Activated T-helper 1 cell treated with anti-CD3 and anti-CD28 coated beads, Interleukin-2, amount 50 U/mL, for 16 hours (primary cell): Measurements from ENCODE around the gene WNK1.
A peak's percentile ranks its signal among the peaks of the same experiment; 100 is the strongest.

Experiments
- DNase-seq, 2 donors: peaks; one replicate each; pipeline ENCODE4 v3.0.0-alpha.2; 2020; ENCODE audit warnings: low read depth in 1 of 2, low spot score in 1 of 2

The WNK1 gene

DNA sequence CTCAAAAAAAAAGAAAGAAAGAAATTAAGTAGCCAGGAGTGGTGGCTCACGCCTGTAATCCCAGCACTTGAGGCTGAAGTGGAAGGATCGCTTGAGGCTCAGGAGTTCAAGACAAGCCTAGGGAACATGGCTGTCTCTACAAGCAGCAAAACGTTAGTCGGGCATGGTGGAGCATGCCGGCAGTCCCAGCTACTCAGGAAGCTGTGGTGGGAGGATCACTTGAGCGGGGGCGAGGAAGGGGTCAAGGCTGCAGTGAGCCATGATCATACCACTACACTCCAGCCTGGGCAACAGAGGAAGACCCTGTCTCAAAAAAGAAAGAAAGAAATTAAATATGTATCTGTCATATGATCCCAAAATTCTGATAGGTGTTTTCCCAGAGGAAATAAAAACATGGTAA, 191.8 kb downstream of the WNK1 start:
- DNase-seq: no peak

DNA sequence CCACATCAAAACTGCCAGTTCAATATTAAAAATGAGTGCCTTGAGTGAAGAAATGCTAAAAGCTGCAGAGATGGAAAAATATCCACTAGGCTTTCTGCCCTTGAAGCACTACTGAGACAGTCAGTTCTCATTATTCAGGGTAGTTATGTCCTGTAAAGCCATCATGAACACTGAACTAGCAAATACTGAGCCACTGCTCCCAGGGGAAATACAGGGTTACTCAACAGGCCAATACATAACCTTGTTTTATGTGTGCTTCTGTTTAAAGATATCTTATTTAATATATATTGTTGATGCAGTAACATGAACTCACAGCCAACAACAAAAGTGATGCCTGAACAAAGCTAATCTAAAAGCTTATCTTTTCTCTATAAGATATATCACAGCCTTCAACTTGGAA, 193.8 kb downstream of the WNK1 start:
- DNase-seq: no peak

- DNase-seq: no peak
Measured at GRCh38 chr12:946631-947030, 194.3 kb downstream of the WNK1 start.

GRCh38 chr12:948238-948637, 195.9 kb downstream of the WNK1 start:
- DNase-seq: no peak

- peak; percentile 96 to 97 for DNase-seq
Measured at GRCh38 chr12:949453-950191, 197.2 kb downstream of the WNK1 start, which contains the start of gene RAD52. RAD52 (minus strand) TSS chr12:949694; CDS start chr12:933058, 16,636 bp downstream.

DNA sequence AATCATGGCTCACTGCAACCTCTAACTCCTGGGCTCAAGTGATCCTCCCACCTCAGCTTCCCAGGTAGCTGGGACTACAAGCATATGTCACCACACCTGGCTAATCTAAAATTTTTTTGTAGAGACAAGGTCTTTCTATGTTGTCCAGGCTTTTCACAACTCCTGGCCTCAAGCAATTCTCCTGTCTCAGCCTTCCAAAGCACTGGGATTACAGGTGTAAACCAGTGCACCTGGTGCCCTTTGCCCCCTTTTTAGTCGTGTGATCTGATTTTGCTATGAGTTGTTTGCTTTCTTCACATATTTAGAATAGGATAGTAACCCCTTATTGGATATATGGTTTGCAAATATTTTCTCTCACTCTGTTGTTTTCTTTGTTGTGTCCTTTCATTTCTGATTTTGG, 198.8 kb downstream of the WNK1 start:
- no peak for DNase-seq

DNA sequence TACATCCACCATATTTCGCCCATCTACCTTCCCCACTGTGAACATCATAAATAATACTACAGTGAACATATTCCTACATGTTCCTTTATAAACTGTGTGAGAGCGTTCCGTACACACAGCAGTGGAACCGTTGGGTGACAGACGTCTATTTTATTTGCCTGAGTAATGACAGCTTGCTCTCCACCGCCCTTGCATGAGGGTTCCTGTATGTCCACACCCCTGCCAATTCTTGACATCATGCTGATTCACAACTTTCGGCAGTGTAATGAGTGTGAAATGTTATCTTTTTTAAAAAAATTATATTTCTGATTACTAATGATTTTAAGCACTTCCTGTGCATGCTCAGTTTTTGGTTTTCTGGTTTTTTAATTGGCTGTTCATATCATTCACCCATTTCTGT, 201.4 kb downstream of the WNK1 start:
- DNase-seq: no peak

DNA sequence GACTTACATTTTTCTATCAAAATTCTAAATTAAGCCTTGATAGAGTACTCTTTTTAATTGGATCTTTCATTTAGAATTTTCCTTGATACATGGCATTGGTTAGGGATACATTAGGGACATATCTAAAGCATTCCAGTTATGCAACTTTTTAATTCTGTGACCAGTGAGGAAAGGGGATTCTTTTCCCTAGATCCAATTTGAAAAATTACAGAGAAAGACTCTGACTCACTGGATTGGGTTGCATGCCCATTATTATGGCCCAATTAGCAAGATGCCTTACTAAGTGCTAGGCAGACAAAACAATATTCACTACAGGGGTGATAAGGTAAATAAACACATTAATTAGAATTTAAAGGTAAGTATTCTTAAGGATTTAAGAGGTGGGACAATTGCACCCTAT, 202.4 kb downstream of the WNK1 start:
- no peak for DNase-seq

GRCh38 chr12:955939-956338, 203.6 kb downstream of the WNK1 start:
- DNase-seq: no peak

DNA sequence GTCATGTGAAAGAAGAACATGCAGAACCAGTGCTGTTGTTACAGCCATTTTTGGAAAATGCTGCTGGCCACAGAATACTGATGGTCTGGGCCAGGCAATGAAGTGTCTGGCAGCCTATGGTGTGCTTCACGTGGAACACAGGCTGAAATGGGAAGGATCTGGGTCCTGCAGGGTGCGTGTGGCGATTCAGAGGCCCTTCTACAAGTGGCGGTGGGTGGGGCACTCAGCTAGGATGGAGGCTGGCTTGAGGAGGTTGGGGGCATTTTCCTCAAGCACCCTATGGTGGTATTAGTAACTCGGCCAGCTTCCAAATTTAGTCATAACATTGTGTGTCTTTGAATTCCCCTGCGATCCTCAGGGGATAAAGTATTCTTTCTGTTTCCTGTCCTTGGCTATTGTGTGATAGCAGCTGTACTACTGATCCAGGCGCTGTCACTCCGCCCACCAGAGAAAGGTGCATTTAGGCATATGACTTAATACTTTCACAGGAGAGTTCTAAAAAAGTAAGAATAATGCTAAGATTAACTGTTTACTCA, 206.3 kb downstream of the WNK1 start:
- no peak for DNase-seq
